ENCODE results near the gene GART. TPM values are rescaled to one million over a fixed set of nuclear protein-coding genes. Genes with fewer than 3 reads are reported as not detected.
"Not testable (repeated sequence)": the region's sequence is repeated elsewhere in the genome, so short reads cannot be mapped to it uniquely, and the experiment has no call there.

Gene GART
- total RNA-seq, 1 experiment from 2014 or later: 162 TPM

DNA sequence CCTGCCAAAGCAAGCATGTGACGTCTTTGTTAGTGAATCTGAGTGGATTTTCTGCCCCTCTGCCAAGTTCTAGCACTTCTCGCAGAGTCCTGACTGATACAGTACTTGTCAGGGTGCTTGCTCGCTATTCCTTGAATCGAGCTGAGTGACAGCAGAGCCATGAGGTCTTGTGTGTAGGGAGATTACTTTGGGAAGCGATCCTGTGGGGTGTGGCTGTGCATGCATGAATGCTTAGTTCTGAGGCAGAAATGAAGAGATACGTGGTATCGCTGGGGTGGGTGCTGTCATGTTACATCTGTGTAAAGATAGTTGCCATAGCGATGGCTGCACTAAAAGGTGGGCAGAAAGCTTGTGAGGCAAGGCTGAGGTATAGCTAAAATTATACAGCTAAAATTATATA is 31.1 kb downstream of the GART start:
- H4K5ac ChIP-seq (ENCODE audit: insufficient read length, low read depth, low read length): no peak overlapping the region
- Mint-ChIP-seq H3K36me3 (ENCODE audit: insufficient read depth in 1 of 3, low read depth in 3 of 3) (peaks cover 67 to 97% (median 84%) of the 10 kb centered on the region in 3 experiments), H3K27me3 (ENCODE audit: low read depth) (no peaks in the 10 kb centered on the region), H3K4me3 (no peak overlapping the region), H3K27ac (no peak overlapping the region; a peak in 1 of 7 replicates), H3K9me3 (peaks cover 2 to 5% of the 10 kb centered on the region in 2 experiments; a peak in 2 of 5 replicates), H3K4me1 (no peaks in the 10 kb centered on the region)
- no peak overlapping the region for H2AK5ac ChIP-seq (ENCODE audit: insufficient read length, low read length)
- H3K4me2 ChIP-seq (ENCODE audit: insufficient read depth, insufficient read length, low read length): no peak overlapping the region
- TF ChIP-seq, protein P1, sequence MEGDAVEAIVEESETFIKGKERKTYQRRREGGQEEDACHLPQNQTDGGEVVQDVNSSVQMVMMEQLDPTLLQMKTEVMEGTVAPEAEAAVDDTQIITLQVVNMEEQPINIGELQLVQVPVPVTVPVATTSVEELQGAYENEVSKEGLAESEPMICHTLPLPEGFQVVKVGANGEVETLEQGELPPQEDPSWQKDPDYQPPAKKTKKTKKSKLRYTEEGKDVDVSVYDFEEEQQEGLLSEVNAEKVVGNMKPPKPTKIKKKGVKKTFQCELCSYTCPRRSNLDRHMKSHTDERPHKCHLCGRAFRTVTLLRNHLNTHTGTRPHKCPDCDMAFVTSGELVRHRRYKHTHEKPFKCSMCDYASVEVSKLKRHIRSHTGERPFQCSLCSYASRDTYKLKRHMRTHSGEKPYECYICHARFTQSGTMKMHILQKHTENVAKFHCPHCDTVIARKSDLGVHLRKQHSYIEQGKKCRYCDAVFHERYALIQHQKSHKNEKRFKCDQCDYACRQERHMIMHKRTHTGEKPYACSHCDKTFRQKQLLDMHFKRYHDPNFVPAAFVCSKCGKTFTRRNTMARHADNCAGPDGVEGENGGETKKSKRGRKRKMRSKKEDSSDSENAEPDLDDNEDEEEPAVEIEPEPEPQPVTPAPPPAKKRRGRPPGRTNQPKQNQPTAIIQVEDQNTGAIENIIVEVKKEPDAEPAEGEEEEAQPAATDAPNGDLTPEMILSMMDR (conservative IDR thresholded peaks at IDR 0.05): no peak
- H3K27me3 ChIP-seq (ENCODE audit: insufficient read depth, low read length): no peaks in the 10 kb centered on the region
- no peaks in the 10 kb centered on the region for H3K79me1 ChIP-seq (ENCODE audit: insufficient read depth, low read depth, low read length, poor library complexity, severe bottlenecking)
- no peak overlapping the region for H3T11ph ChIP-seq (ENCODE audit: low read length)
- WGBS (ENCODE audit: extremely low coverage, insufficient read length, low lambda C conversion rate): no CpG with 5 or more reads among the region's 8 CpGs
- no peak overlapping the region for H4K8ac ChIP-seq (replicated peaks; ENCODE audit: insufficient read length, low read depth, low read length)
- no peak overlapping the region for H3K14ac ChIP-seq (ENCODE audit: insufficient read depth, low read length)
- no peak overlapping the region for H3K56ac ChIP-seq (ENCODE audit: insufficient read length, low read depth, low read length)
- no peaks in the 10 kb centered on the region for H4K20me1 ChIP-seq (ENCODE audit: control insufficient read depth, insufficient read depth, insufficient read length)
- H3K9ac ChIP-seq (ENCODE audit: extremely low read depth, insufficient read length, low read length): no peak overlapping the region
- H2BK15ac ChIP-seq (ENCODE audit: low read depth, low read length): no peak overlapping the region
- no peaks in the 10 kb centered on the region for H3K23me2 ChIP-seq (ENCODE audit: insufficient read length, low read depth, low read length, poor library complexity, severe bottlenecking)
- no peaks in the 10 kb centered on the region for H3K79me2 ChIP-seq (ENCODE audit: insufficient read depth, low read length)
- no peak overlapping the region for H3K18ac ChIP-seq (ENCODE audit: insufficient read length, low read depth, low read length)
- no peak overlapping the region for H3K4ac ChIP-seq (ENCODE audit: low read depth, low read length)
- no peak overlapping the region for H2AFZ ChIP-seq (ENCODE audit: low read length)
- H3K9me3 ChIP-seq (ENCODE audit: control insufficient read depth, low read depth, low read length): no peaks in the 10 kb centered on the region
- H2BK20ac ChIP-seq (ENCODE audit: low read depth, low read length, poor library complexity, severe bottlenecking): no peak overlapping the region
- no peak overlapping the region for H3K23ac ChIP-seq (ENCODE audit: insufficient read length, low read depth, low read length)
- H4K91ac ChIP-seq (ENCODE audit: insufficient read length, low read depth, low read length): no peak overlapping the region
- no peak for DNase-seq
- H2BK12ac ChIP-seq (ENCODE audit: insufficient read length, low read depth, low read length): no peak overlapping the region
- no peaks in the 10 kb centered on the region for H3K4me1 ChIP-seq (ENCODE audit: insufficient read depth, low read length)
- no peak overlapping the region for H2BK5ac ChIP-seq (ENCODE audit: insufficient read length, low read length)
- H3K27ac ChIP-seq (ENCODE audit: insufficient read length, low read depth, low read length): no peak overlapping the region
- no peak overlapping the region for H2BK120ac ChIP-seq (ENCODE audit: low read depth, low read length, poor library complexity, severe bottlenecking)

DNA sequence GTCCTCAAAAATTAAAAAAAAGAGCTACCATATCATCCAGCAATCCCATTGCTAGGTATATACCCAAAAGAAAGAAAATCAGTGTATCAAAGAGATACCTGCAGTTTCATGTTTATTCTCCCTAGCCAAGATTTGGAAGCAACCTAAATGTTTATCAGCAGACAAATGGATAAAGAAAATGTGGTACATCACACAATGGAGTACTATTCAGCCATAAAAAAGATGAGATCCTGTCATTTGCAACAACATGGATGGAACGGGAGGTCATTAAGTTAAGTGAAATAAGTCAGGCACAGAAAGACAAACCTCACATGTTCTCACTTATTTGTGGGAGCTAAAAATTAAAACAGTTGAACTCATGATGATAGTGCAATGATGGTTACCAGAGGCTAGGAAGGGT is 34.9 kb downstream of the GART start:
- not testable (repeated sequence) for H3K27ac ChIP-seq (ENCODE audit: insufficient read length, low read depth, low read length); H3K4me1 Mint-ChIP-seq; H3K23me2 ChIP-seq (ENCODE audit: insufficient read length, low read depth, low read length, poor library complexity, severe bottlenecking); H3K79me1 ChIP-seq (ENCODE audit: insufficient read depth, low read depth, low read length, poor library complexity, severe bottlenecking); H2BK20ac ChIP-seq (ENCODE audit: low read depth, low read length, poor library complexity, severe bottlenecking); H3K79me2 ChIP-seq (ENCODE audit: insufficient read depth, low read length); H3K4ac ChIP-seq (ENCODE audit: low read depth, low read length); H2BK12ac ChIP-seq (ENCODE audit: insufficient read length, low read depth, low read length); H3K27me3 Mint-ChIP-seq (ENCODE audit: low read depth); H3K27me3 ChIP-seq (ENCODE audit: insufficient read depth, low read length); DNase-seq; H3K9ac ChIP-seq (ENCODE audit: extremely low read depth, insufficient read length, low read length); H4K91ac ChIP-seq (ENCODE audit: insufficient read length, low read depth, low read length); H3K18ac ChIP-seq (ENCODE audit: insufficient read length, low read depth, low read length); H2AFZ ChIP-seq (ENCODE audit: low read length); H4K5ac ChIP-seq (ENCODE audit: insufficient read length, low read depth, low read length); H3K4me2 ChIP-seq (ENCODE audit: insufficient read depth, insufficient read length, low read length); H3K14ac ChIP-seq (ENCODE audit: insufficient read depth, low read length); H3K9me3 Mint-ChIP-seq; H2AK5ac ChIP-seq (ENCODE audit: insufficient read length, low read length); H2BK5ac ChIP-seq (ENCODE audit: insufficient read length, low read length); H3K9me3 ChIP-seq (ENCODE audit: control insufficient read depth, low read depth, low read length); H4K8ac ChIP-seq (replicated peaks; ENCODE audit: insufficient read length, low read depth, low read length); H3K27ac Mint-ChIP-seq; H3K56ac ChIP-seq (ENCODE audit: insufficient read length, low read depth, low read length); H3T11ph ChIP-seq (ENCODE audit: low read length); H2BK120ac ChIP-seq (ENCODE audit: low read depth, low read length, poor library complexity, severe bottlenecking); H4K20me1 ChIP-seq (ENCODE audit: control insufficient read depth, insufficient read depth, insufficient read length); H2BK15ac ChIP-seq (ENCODE audit: low read depth, low read length); H3K4me1 ChIP-seq (ENCODE audit: insufficient read depth, low read length); H3K23ac ChIP-seq (ENCODE audit: insufficient read length, low read depth, low read length); H3K4me3 Mint-ChIP-seq
- WGBS (ENCODE audit: extremely low coverage, insufficient read length, low lambda C conversion rate): no CpG with 5 or more reads among the region's 1 CpG
- H3K36me3 Mint-ChIP-seq (ENCODE audit: insufficient read depth in 1 of 3, low read depth in 3 of 3): peaks cover 76 to 93% (median 87%) of the 10 kb centered on the region in 3 experiments
